Heart left ventricle (tissue), 13 donors: ENCODE results near the gene GAMT.

ENCODE experiments used
- POLR2A ChIP-seq, 2 donors: fragments of 450-650 bp; IDR thresholded peaks; one replicate each; pipeline ENCODE4 v1.6.1; 2017; ENCODE audit warnings: antibody characterized with exemption in 2 of 2, mild to moderate bottlenecking in 2 of 2, moderate library complexity in 2 of 2
- TF ChIP-seq, protein P1 (sequence below), 12 donors: fragments of 200-600 bp; sonication (generic) in 4 of 12; IDR thresholded peaks; one replicate each; pipeline versions ENCODE4 v1.5.0 to v1.8.0; 2018 to 2022; ENCODE audit warnings: antibody characterized with exemption in 12 of 12, mild to moderate bottlenecking in 5 of 12
- donor health status: ischemic (EF 13 %, LVEDD 7.1; RV severe dilation, severe dysfunction).
- donor health status: DM: no; HTN: yes; CAD: no.
- donor health status: DM: no; HTN: no; CAD: no.
- donor health status: ischemic (EF 25% LVEDD 6.9; RV normal size, moderate dysfunction).
- donor health status: ischemic (EF 25% LVEDD 5.7; RV mildly dilated, moderate dysfunction).
- donor health status: ischemic (EF 35%, LVEDD 5.7; RV mildly dilated, moderate dysfunction).
- donor health status: nonischemic (EF 11% LVEDD 7.7; RV severe dilation, severe dysfunction).
- donor health status: DM: yes; HTN: yes; CAD: no.
- donor health status: PGD.
- donor health status: ischemic (EF 29% LVEDD 5.4; RV normal size, mild dysfunction).
- donor health status: nonischemic (EF 23%, LVEDD 6.1; RV moderate dilation, normal function).

DNA sequence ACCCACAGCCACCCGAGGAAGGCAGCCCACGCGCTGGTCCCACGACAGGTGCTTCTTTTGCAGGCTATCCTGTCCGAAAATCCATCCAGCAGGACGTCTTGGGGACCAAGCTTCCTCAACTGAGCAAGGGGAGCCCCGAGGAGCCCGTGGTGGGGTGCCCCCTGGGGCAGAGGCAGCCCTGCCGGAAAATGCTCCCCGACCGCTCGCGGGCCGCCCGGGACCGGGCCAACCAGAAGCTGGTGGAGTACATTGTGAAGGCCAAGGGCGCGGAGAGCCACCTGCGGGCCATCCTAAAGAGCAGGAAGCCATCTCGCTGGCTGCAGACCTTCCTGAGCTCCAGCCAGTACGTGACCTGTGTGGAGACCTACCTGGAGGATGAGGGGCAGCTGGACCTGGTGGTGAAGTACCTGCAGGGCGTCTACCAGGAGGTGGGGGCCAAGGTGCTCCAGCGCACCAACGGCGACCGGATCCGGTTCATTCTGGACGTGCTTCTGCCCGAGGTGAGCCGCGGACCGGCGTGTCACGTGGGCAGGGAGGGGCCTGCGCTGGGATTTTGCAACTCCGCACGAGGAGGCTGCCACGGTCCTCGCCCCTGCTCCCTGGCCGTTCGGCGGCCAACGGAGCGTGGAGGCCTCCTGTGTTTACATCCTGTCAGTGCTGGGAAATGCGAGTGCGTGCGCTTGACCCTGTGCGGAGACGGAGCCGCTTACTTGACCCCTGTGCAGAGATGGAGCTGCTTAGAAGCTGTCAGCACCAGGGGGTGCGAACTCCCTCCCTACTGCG lies 30.6 kb downstream of the GAMT start:
- TF ChIP-seq, protein P1, sequence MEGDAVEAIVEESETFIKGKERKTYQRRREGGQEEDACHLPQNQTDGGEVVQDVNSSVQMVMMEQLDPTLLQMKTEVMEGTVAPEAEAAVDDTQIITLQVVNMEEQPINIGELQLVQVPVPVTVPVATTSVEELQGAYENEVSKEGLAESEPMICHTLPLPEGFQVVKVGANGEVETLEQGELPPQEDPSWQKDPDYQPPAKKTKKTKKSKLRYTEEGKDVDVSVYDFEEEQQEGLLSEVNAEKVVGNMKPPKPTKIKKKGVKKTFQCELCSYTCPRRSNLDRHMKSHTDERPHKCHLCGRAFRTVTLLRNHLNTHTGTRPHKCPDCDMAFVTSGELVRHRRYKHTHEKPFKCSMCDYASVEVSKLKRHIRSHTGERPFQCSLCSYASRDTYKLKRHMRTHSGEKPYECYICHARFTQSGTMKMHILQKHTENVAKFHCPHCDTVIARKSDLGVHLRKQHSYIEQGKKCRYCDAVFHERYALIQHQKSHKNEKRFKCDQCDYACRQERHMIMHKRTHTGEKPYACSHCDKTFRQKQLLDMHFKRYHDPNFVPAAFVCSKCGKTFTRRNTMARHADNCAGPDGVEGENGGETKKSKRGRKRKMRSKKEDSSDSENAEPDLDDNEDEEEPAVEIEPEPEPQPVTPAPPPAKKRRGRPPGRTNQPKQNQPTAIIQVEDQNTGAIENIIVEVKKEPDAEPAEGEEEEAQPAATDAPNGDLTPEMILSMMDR (IDR thresholded peaks at IDR 0.05), result no peak
- TF ChIP-seq POLR2A (IDR thresholded peaks at IDR 0.05), result no peak
